Activated T-cell treated with anti-CD3 and anti-CD28 coated beads, Interleukin-2, amount 50 U/mL, for 48 hours (primary cell): Measurements from ENCODE around the gene ABCC10.
A peak's percentile ranks its signal among the peaks of the same experiment; 100 is the strongest.

Experiments
- DNase-seq, 2 experiments: peaks; one replicate each; pipeline ENCODE4 v3.0.0-alpha.2; 2020

Gene ABCC10

DNA sequence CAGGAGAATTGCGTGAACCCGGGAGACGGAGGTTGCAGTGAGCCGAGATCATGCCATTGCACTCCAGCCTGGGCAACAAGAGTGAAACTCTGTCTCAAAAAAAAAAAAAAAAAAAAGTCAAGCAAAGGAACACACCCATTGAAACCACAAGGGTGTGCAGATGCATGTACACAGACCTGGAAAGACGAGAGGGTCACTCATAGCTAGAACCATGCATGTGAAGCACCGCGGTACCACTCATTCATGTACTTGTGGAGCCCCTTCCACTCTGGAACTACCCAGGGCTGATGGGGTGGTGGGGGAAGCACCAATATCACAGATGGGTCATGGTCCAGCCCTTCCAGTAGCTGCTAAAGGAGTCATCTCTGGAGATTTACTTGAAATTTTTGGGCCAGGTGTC, 42.6 kb downstream of the ABCC10 start:
- DNase-seq, result no peak

GRCh38 chr6:43471399-43471798, 44.1 kb downstream of the ABCC10 start:
- DNase-seq, result no peak

- DNase-seq, result no peak
Observed at GRCh38 chr6:43472515-43472914, 45.2 kb downstream of the ABCC10 start.

GRCh38 chr6:43475516-43475915, 48.2 kb downstream of the ABCC10 start:
- DNase-seq, result no peak

DNA sequence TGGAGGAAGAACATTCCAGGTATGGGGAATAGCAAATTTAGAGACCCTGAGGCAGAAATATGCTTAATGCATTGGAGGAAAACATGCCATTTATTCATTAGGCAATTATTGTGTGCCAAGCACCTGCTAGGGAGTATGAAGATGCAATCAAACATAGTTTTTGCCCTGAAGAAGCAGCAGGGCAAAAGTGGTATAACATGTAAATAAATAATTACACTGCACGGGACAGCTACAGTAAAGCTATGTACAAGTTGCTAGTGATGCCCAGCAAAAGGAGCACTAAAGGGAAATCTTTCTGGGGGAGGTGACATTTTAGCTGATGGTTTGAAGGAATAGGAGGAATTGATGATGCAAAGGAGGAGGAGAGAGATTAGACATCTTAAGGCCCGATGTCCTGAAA, 49.4 kb downstream of the ABCC10 start:
- no peak for DNase-seq

DNA sequence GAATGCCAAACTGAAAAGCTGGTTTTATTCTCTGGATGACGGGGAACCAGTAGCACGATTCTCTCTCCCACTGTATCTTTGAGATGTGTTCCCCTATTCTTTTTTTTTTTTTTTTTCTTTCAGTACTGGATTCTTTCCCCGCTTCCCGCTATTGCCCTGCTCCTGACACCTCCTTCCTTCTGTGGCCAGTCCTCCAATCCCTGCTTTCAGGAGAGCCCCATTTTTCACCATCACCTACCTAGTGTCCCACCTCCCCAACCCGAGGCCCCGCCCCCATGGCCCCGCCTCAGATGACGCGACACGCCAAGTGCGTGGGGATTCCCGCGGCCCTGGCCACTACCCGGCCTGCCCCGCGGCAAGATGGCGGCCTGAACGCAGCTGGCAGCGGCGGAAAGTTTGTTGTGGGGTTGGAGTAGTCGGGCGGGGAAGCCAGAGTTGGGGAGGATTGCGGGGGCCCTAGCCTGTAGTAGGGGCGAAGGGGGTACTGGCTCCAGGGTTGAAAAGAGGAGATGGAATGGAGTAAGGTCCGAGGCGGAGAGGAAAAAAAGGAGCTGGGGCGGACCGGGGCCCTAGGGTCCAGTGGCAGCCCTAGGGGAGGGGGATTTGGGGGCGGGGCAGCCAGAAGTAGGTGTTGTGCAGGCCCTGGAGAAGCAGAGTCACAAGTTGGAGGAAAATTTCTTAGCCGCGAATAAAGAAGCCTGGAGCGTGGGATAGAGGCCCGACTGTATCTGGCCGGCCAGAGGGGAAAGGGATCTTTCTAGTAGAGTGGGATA, 50.1 kb downstream of the ABCC10 start, which contains the start of gene TJAP1:
TSS of gene TJAP1 (plus strand) at position 336 of the 773 bp plus-strand sequence. CDS start 21,432 bp downstream, outside the sequence.
- peak; percentile 99 for DNase-seq

GRCh38 chr6:43478008-43478372, 50.6 kb downstream of the ABCC10 start:
- peak in 1 of 2 experiments; percentile 22 for DNase-seq

DNA sequence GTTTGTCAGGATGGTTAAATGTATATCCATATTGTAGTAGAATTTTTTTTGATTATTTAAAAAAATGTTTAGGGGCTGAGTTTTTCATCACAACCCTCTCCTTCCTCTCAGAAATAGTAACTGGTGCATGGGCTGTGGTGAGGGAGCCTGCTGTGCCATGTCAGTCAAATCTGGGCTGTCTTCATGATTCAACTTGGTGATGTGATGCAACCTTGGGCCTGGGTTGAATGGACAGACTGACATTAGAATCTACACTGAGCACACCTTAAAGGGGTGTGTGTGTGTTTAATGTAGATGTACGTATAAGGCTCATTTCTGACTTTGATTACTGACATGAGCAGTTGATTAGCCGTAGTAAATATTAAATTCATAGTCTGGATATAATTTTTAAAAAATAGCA, 53.7 kb downstream of the ABCC10 start:
- DNase-seq, result no peak

- no peak for DNase-seq
Observed at GRCh38 chr6:43481591-43482236, 54.4 kb downstream of the ABCC10 start.

DNA sequence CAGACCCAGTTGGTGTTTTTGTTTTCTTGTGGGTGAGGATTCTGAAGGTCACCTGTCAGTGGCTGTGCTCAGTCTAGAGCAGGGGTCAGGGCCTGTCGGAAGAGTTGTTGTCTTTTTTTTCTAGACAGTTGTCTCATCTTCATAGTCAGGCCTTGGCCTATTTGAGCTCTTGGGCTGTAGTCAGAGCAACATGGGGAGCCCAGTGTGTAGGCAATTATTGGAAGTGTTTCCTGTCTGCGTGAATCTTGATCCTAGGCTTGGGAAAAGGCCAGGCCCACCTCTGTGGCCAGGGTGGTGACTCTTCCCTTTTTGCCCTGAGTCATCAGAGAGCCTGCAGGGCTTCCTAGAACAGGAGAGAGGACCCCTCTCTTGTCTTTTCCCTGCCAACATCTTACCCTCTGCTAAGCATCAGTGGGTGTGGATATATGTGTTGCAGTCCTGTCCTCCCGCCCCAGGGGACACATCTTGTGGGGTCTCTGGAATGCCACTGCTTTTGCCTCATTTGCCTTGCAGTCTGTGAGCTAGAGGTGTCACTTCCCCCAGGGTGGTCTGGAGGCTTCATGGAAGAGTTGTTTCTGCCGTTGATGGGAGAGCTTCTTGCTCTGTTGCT, 61.4 kb downstream of the ABCC10 start:
- DNase-seq, result no peak

DNA sequence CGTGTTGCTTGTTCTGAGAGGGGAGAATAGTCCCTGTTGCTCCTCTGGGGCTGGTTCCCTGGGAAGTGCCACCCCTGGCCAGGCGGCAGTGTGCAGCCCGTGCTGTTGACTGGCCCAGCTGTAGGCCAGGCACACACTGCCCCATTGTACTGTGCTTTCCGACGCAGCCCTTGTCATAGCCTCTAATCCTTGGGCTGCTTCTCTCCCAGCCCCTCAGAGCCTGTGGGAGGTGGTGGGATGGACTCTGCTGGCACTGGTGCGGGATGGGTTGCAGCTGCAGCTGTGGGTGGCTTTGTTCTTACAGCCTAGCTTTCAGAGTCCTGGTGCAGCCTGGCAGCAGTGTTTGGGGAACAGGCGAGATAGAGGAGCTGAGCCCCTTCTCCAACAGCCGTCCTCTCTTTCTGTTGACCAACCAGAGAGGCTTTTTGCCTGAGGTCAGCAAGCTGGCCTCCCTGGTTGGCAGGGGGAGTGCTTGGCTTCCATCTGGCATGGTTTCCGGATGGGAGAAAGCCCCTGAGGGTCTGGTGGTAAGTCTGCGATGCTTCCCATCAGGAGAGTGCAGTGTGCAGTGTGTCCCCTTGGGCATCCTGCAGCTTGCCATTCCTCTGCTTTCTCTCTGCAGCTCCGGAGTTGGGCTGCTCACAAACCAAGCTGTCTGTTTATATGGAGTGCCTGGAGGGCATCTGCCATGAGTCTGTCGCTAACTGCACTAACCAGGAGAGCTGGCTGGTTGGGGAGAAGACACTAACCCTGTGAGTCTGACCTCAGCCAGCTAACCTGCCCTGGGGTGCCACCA, 62.1 kb downstream of the ABCC10 start:
- no peak for DNase-seq

DNA sequence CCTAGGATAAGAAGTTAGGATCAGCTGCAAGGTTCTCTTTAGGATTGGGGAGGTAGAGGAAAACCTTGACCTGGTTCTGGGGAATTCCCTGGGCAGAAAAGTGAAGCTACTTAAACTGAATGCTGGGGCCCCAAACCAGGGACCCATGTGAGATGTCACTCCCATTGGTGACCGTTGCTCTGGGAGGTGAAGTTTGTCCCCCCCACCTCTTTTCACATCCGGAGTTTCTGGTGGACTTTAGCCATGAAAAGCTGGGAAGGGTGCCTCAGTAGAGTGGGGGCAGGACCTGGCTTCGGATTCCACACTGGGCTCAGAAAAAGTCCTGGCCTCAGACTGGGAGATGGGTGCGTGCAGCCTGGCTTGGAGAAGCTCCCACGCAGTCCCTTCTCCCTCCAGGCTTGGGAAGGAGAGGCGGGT, 63.2 kb downstream of the ABCC10 start:
- no peak for DNase-seq

DNA sequence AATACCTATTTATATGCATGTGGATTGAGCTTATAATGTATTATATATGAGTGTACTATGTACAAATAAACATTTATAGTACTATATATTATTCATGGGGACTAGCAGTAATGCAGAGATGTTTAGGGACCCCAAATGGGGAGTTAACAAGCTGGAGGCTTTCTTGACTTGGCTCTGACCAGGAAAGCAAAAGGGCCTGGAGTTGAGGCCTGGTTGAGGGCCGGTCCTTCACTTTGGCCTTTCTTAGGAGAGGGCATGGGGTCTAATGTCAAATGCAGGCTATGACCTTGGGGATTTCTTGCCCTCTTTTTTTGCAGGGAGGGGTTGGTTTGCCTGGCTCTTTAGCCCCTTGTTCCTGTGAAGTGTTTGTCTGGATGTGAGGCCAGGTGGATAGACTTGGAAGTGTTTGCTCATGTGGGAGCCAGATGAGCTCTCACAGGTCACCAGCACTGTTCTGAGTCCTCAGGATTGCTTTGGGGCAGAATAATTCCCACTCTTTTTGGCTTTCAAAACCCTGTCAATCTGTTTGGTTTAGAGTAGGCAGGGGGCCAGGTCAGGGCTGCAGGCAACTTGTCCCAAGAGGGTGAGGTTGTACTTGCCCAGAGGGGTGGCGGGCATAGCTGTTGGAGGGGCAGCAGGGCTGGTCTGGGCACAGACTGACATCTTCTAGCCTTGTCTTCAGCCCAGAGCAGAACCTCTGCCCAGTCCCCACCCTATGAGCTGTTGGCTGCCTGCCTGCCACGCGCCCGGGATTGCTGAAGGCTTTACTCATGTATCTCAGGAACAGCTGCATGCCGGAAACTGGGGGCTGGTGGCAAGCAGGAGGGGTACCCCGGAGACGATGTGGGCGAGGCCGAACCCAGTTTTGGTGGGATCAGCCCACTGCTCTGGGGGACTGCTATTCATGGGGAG, 64.7 kb downstream of the ABCC10 start:
- no peak for DNase-seq

DNA sequence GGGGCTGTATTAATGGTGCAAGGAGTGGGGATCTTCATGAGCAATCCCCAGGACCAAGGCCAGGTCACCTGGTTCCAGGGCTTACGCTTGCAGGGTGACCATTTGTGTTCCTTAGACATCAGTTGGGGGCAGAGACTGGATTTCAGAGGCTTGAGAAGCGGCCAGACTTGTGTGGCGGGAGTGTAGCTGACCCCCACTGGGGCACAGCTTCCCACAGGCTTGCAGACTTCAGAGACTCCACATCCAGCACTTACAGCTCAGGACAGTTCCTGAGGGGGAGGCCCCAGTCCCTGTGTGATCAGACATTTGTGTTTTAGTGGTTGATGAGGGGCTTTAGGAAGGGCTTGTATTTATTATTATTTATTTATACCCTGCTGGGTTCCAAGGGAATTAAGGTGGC, 65.3 kb downstream of the ABCC10 start:
- no peak for DNase-seq

DNA sequence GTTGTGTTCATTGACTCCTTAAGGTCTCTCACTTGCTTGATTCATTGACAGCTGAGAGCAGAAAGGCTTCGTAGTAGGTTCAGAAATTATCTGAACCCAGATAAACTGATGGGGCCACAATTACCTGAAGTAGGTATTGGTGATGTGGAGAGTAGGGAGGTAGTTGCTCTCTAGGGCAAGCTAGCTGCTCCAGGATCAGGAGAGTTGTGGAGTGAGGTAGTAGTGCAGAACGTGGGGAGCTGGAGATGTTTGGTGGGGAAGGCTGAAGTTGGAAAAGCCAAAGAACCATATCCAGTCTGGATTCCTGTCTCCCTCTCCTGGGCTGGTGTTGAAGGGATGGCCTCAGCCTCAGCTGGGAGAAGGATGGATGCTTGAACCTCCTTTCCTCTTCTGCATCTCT, 65.9 kb downstream of the ABCC10 start:
- DNase-seq, result no peak

GRCh38 chr6:43493833-43494232, 66.5 kb downstream of the ABCC10 start:
- DNase-seq, result no peak

GRCh38 chr6:43494321-43494720, 67.0 kb downstream of the ABCC10 start:
- no peak for DNase-seq

GRCh38 chr6:43494766-43495165, 67.4 kb downstream of the ABCC10 start:
- DNase-seq, result no peak

GRCh38 chr6:43495409-43495941, 68.1 kb downstream of the ABCC10 start:
- no peak for DNase-seq

- no peak for DNase-seq
Observed at GRCh38 chr6:43496370-43497128, 69.2 kb downstream of the ABCC10 start.

DNA sequence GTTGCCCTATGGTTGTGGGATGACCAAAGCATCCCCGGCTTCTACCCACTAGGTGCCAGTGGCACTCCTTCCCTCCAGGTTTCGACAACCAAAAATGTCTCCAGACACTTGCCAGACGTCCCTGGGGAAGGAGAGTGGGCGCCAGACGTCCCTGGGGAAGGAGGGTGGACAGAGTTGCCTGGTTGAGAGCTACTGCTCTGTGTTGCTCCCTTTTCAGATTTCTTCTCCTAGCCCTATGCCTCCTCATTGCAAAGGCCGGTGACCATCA, 69.7 kb downstream of the ABCC10 start:
- no peak for DNase-seq
